WTC11 (cell line): ENCODE results near the gene FKBP7. TPM values are rescaled to one million over a fixed set of nuclear protein-coding genes. Genes with fewer than 3 reads are reported as not detected.

Experiments
- ATAC-seq: fragments of 200-7000 bp; cut with Tn5 transposase; 2 replicates; pipeline ENCODE4 v1.10.0; 2021; ENCODE audit warnings: mild to moderate bottlenecking, moderate library complexity
- CTCF ChIA-PET: fragments of 300-600 bp; sonication (Branson Sonifier 250); formaldehyde crosslinking; loops from one replicate; lab custom pipeline; 2021; ENCODE audit warnings: antibody characterized with exemption; lab: Charles Lee
- POLR2A ChIA-PET: fragments of 350-600 bp; sonication (Branson Sonifier 250); formaldehyde crosslinking; loops from one replicate; lab custom pipeline; 2021; ENCODE audit warnings: antibody characterized with exemption; lab: Charles Lee
- DNase-seq: peaks from one replicate; pipeline ENCODE4 v3.0.0; 2021; ENCODE audit warnings: low spot score
- H3K27ac Mint-ChIP-seq: 2 replicates; pipeline ENCODE4 v1.8.0; 2021; ENCODE audit warnings: mixed read lengths
- H3K27me3 Mint-ChIP-seq: 2 replicates; pipeline ENCODE4 v1.8.0; 2021; ENCODE audit warnings: low read depth, mild to moderate bottlenecking, moderate library complexity, mixed read lengths
- H3K36me3 Mint-ChIP-seq: 2 replicates; pipeline ENCODE4 v1.8.0; 2021; ENCODE audit warnings: mixed read lengths
- H3K4me1 Mint-ChIP-seq: 2 replicates; pipeline ENCODE4 v1.8.0; 2022; ENCODE audit warnings: mixed read lengths
- H3K4me3 Mint-ChIP-seq: 2 replicates; pipeline ENCODE4 v1.8.0; 2021; ENCODE audit warnings: mild to moderate bottlenecking, moderate library complexity, mixed read lengths
- H3K9me3 Mint-ChIP-seq: 2 replicates; pipeline ENCODE4 v1.8.0; 2021; ENCODE audit warnings: mixed read lengths
- ATF3 ChIP-seq: sonication (generic); formaldehyde crosslinking; conservative IDR thresholded peaks from 2 replicates; pipeline ENCODE4 v1.8.1; 2022; ENCODE audit warnings: mild to moderate bottlenecking, missing genetic modification reagents
- CBFB ChIP-seq: sonication (generic); formaldehyde crosslinking; IDR thresholded peaks from 2 replicates; pipeline ENCODE4 v1.8.1; 2022; ENCODE audit warnings: mild to moderate bottlenecking, low read depth, missing genetic modification reagents
- CREB1 ChIP-seq: sonication (generic); formaldehyde crosslinking; IDR thresholded peaks from 2 replicates; pipeline ENCODE4 v1.8.0; 2023; ENCODE audit warnings: mild to moderate bottlenecking, missing genetic modification reagents
- ESRRA ChIP-seq: sonication (generic); formaldehyde crosslinking; IDR thresholded peaks from 2 replicates; pipeline ENCODE4 v1.8.1; 2022; ENCODE audit warnings: mild to moderate bottlenecking, missing genetic modification reagents, borderline replicate concordance
- ETV6 ChIP-seq: sonication (generic); formaldehyde crosslinking; IDR thresholded peaks from 2 replicates; pipeline ENCODE4 v1.8.1; 2022; ENCODE audit warnings: mild to moderate bottlenecking, missing genetic modification reagents
- FOXP1 ChIP-seq: sonication (generic); formaldehyde crosslinking; IDR thresholded peaks from 2 replicates; pipeline ENCODE4 v1.8.0; 2022; ENCODE audit warnings: missing genetic modification reagents, mild to moderate bottlenecking, moderate library complexity, borderline replicate concordance
- HMGXB4 ChIP-seq: sonication (generic); formaldehyde crosslinking; IDR thresholded peaks from 2 replicates; pipeline ENCODE4 v1.8.1; 2023; ENCODE audit warnings: mild to moderate bottlenecking, moderate library complexity, missing genetic modification reagents
- IRF2 ChIP-seq: sonication (generic); formaldehyde crosslinking; IDR thresholded peaks from 2 replicates; pipeline ENCODE4 v1.8.0; 2022; ENCODE audit warnings: low read depth, missing genetic modification reagents, borderline replicate concordance
- JUN ChIP-seq: sonication (generic); formaldehyde crosslinking; IDR thresholded peaks from 2 replicates; pipeline ENCODE4 v1.8.0; 2023; ENCODE audit warnings: mild to moderate bottlenecking, missing genetic modification reagents
- KAT7 ChIP-seq: sonication (generic); formaldehyde crosslinking; IDR thresholded peaks from 2 replicates; pipeline ENCODE4 v1.8.1; 2023; ENCODE audit warnings: missing genetic modification reagents, mild to moderate bottlenecking, borderline replicate concordance
- NFATC4 ChIP-seq: fragments of 250-450 bp; sonication (Bioruptor Pico); IDR thresholded peaks from 2 replicates; pipeline ENCODE4 v1.9.0; 2021; ENCODE audit warnings: mild to moderate bottlenecking
- NFE2L1 ChIP-seq: sonication (generic); formaldehyde crosslinking; IDR thresholded peaks from 2 replicates; pipeline ENCODE4 v1.8.1; 2023; ENCODE audit warnings: missing genetic modification reagents
- SMAD4 ChIP-seq: sonication (generic); formaldehyde crosslinking; IDR thresholded peaks from 2 replicates; pipeline ENCODE4 v1.8.0; 2022; ENCODE audit warnings: mild to moderate bottlenecking, missing genetic modification reagents
- SOX15 ChIP-seq: fragments of 250-450 bp; sonication (Bioruptor Pico); IDR thresholded peaks from 2 replicates; pipeline ENCODE4 v1.9.0; 2021; ENCODE audit warnings: mild to moderate bottlenecking
- SP1 ChIP-seq: sonication (generic); formaldehyde crosslinking; conservative IDR thresholded peaks from 2 replicates; pipeline ENCODE4 v1.8.1; 2022; ENCODE audit warnings: missing genetic modification reagents
- TEAD4 ChIP-seq: sonication (generic); formaldehyde crosslinking; IDR thresholded peaks from 2 replicates; pipeline ENCODE4 v1.8.0; 2022; ENCODE audit warnings: mild to moderate bottlenecking, missing genetic modification reagents
- TP53 ChIP-seq: sonication (generic); formaldehyde crosslinking; IDR thresholded peaks from 2 replicates; pipeline ENCODE4 v1.8.1; 2023; ENCODE audit warnings: mild to moderate bottlenecking, missing genetic modification reagents
- ZBTB43 ChIP-seq: sonication (generic); formaldehyde crosslinking; IDR thresholded peaks from 2 replicates; pipeline ENCODE4 v1.8.1; 2023; ENCODE audit warnings: mild to moderate bottlenecking, missing genetic modification reagents
- ZNF138 ChIP-seq: sonication (generic); formaldehyde crosslinking; conservative IDR thresholded peaks from 2 replicates; pipeline ENCODE4 v1.8.1; 2022; ENCODE audit warnings: mild to moderate bottlenecking, moderate library complexity, missing genetic modification reagents
- ZNF219 ChIP-seq: sonication (generic); formaldehyde crosslinking; IDR thresholded peaks from 2 replicates; pipeline ENCODE4 v1.8.0; 2023; ENCODE audit warnings: missing genetic modification reagents, mild to moderate bottlenecking, borderline replicate concordance
- ZNF232 ChIP-seq: sonication (generic); formaldehyde crosslinking; IDR thresholded peaks from 2 replicates; pipeline ENCODE4 v1.8.0; 2022; ENCODE audit warnings: mild to moderate bottlenecking, missing genetic modification reagents
- ZSCAN18 ChIP-seq: fragments of 250-450 bp; sonication (Bioruptor Pico); IDR thresholded peaks from 2 replicates; pipeline ENCODE4 v2.1.2; 2022; ENCODE audit warnings: mild to moderate bottlenecking, moderate library complexity
- total RNA-seq: library from RNA; stranded (reverse); gene quantifications from 3 replicates; pipeline ENCODE4 v1.2.3, GENCODE V29; 2021
- TF ChIP-seq, protein P1 (sequence below): sonication (generic); formaldehyde crosslinking; IDR thresholded peaks from 2 replicates; pipeline ENCODE4 v1.8.1; 2022; ENCODE audit warnings: low read depth, mild to moderate bottlenecking, moderate library complexity, missing genetic modification reagents, borderline replicate concordance
- TF ChIP-seq, protein P2 (sequence below): sonication (generic); formaldehyde crosslinking; IDR thresholded peaks from 2 replicates; pipeline ENCODE4 v1.8.1; 2023; ENCODE audit warnings: mild to moderate bottlenecking, missing genetic modification reagents
- TF ChIP-seq, protein P3 (sequence below): sonication (generic); formaldehyde crosslinking; IDR thresholded peaks from 2 replicates; pipeline ENCODE4 v1.8.0; 2023; ENCODE audit warnings: mild to moderate bottlenecking, missing genetic modification reagents

The FKBP7 gene
- total RNA-seq, 1 experiment from 2014 or later: 3.2 TPM

- ATAC-seq (no peak), DNase-seq (no peak)
- no peak for TF ChIP-seq ZBTB43 (CRISPR knock-in tag)
- TF ChIP-seq TP53 (CRISPR knock-in tag): no peak
- TF ChIP-seq, protein P1, sequence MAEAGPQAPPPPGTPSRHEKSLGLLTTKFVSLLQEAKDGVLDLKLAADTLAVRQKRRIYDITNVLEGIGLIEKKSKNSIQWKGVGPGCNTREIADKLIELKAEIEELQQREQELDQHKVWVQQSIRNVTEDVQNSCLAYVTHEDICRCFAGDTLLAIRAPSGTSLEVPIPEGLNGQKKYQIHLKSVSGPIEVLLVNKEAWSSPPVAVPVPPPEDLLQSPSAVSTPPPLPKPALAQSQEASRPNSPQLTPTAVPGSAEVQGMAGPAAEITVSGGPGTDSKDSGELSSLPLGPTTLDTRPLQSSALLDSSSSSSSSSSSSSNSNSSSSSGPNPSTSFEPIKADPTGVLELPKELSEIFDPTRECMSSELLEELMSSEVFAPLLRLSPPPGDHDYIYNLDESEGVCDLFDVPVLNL (CRISPR knock-in tag): no peak
- TF ChIP-seq CBFB (CRISPR knock-in tag): no peak
- no peak for TF ChIP-seq KAT7 (CRISPR knock-in tag)
- no peak for TF ChIP-seq ZNF232 (CRISPR knock-in tag)
- TF ChIP-seq TEAD4 (CRISPR knock-in tag): no peak
- no peak for TF ChIP-seq SP1 (CRISPR knock-in tag)
- no peak for TF ChIP-seq ESRRA (CRISPR knock-in tag)
- TF ChIP-seq, protein P2, sequence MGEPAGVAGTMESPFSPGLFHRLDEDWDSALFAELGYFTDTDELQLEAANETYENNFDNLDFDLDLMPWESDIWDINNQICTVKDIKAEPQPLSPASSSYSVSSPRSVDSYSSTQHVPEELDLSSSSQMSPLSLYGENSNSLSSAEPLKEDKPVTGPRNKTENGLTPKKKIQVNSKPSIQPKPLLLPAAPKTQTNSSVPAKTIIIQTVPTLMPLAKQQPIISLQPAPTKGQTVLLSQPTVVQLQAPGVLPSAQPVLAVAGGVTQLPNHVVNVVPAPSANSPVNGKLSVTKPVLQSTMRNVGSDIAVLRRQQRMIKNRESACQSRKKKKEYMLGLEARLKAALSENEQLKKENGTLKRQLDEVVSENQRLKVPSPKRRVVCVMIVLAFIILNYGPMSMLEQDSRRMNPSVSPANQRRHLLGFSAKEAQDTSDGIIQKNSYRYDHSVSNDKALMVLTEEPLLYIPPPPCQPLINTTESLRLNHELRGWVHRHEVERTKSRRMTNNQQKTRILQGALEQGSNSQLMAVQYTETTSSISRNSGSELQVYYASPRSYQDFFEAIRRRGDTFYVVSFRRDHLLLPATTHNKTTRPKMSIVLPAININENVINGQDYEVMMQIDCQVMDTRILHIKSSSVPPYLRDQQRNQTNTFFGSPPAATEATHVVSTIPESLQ: no peak
- no peak for TF ChIP-seq JUN
- no peak for TF ChIP-seq CREB1
- TF ChIP-seq ZSCAN18 (CRISPR knock-in tag): no peak
- no peak for TF ChIP-seq IRF2 (CRISPR knock-in tag)
- TF ChIP-seq HMGXB4 (CRISPR knock-in tag): no peak
- Mint-ChIP-seq H3K9me3 (no peaks in the 10 kb centered on the region), H3K4me1 (0 out of 2 replicates have a peak, but pooled peaks cover 2% of the 10 kb centered on the region), H3K27me3 (no peaks in the 10 kb centered on the region), H3K36me3 (peaks cover 55% of the 10 kb centered on the region), H3K4me3 (no peak overlapping the region), H3K27ac (no peak overlapping the region)
- ChIA-PET POLR2A (no interaction called here), CTCF (interaction anchor here (0.9 kb wide), 1 partner anchor 26 kb away, joined by 3 read pairs; no protein-coding TSS in a partner anchor)
Observed at GRCh38 chr2:178441426-178441825, 37.0 kb downstream of the FKBP7 start.

GRCh38 chr2:178436662-178437061 is 41.7 kb downstream of the FKBP7 start:
- Mint-ChIP-seq H3K9me3 (no peaks in the 10 kb centered on the region), H3K27ac (no peak overlapping the region), H3K4me1 (0 out of 2 replicates have a peak, but pooled peaks cover 2% of the 10 kb centered on the region), H3K4me3 (no peak overlapping the region), H3K27me3 (peaks cover 4% of the 10 kb centered on the region), H3K36me3 (peaks cover 65% of the 10 kb centered on the region)
- ChIA-PET POLR2A (no interaction called here), CTCF (interaction anchor here (1.9 kb wide), 1 partner anchor 22 kb away, joined by 7 read pairs; no protein-coding TSS in a partner anchor)
- TF ChIP-seq ZNF219 (CRISPR knock-in tag) (no peak), ATF3 (CRISPR knock-in tag) (no peak), ZNF138 (CRISPR knock-in tag) (no peak), SMAD4 (CRISPR knock-in tag) (no peak), JUN (no peak), NFATC4 (CRISPR knock-in tag) (no peak), FOXP1 (no peak), NFE2L1 (CRISPR knock-in tag) (no peak), ETV6 (CRISPR knock-in tag) (no peak), SOX15 (CRISPR knock-in tag) (no peak)
- TF ChIP-seq, protein P3, sequence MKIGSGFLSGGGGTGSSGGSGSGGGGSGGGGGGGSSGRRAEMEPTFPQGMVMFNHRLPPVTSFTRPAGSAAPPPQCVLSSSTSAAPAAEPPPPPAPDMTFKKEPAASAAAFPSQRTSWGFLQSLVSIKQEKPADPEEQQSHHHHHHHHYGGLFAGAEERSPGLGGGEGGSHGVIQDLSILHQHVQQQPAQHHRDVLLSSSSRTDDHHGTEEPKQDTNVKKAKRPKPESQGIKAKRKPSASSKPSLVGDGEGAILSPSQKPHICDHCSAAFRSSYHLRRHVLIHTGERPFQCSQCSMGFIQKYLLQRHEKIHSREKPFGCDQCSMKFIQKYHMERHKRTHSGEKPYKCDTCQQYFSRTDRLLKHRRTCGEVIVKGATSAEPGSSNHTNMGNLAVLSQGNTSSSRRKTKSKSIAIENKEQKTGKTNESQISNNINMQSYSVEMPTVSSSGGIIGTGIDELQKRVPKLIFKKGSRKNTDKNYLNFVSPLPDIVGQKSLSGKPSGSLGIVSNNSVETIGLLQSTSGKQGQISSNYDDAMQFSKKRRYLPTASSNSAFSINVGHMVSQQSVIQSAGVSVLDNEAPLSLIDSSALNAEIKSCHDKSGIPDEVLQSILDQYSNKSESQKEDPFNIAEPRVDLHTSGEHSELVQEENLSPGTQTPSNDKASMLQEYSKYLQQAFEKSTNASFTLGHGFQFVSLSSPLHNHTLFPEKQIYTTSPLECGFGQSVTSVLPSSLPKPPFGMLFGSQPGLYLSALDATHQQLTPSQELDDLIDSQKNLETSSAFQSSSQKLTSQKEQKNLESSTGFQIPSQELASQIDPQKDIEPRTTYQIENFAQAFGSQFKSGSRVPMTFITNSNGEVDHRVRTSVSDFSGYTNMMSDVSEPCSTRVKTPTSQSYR (CRISPR knock-in tag): no peak
- DNase-seq (no peak), ATAC-seq (no peak)
